ENCODE measurements around the gene DIAPH1.

Gene DIAPH1

DNA sequence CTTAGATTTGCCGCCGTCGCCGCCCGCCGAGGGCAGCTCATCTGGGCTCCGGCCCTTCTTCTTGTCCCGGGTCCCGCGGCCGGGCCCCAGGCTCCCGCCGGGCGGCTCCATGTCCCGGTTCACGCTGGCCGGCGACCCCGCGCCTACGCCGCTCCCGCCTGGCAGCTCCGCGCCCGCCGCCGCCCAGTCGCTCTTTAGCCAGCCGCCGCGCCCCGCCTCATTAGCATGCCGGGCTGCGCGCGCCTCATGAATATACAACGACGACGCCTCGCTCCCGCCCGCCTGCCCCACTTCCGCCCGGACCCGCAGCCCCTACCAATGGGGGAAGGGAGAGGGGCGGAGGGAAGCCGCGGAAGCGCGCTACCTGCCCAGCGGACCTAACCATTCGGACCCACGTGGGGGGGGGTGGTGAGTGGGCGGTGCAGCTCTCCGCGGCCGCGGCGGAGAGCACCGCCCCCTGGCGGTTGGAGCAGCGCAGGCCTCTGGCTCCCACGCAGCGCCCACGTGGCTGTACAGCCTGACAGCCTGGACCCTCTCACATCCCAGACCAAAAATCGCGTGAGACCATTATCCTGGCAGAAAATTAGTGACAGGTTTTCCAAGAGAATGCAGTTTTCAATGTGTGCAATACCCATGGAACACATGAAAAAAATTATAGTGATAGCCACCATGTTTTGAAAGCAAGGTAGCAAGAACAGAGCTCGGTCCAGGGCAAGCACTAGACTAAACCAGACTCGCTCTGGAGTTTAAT lies at the start of gene DIAPH1:
Gene DIAPH1, minus strand, starts transcription at position 197 of the 751 bp plus-strand sequence. Its CDS starts 86 bp downstream, at position 111.
- Mint-ChIP-seq H3K27me3 (no peaks in the 10 kb centered on the region), H3K4me3 (peak within 1 kb of the TSS; percentile 97), H3K36me3 (ENCODE audit: insufficient read depth) (peaks cover 43% of the 10 kb centered on the region), H3K9me3 (no peaks in the 10 kb centered on the region), H3K27ac (ENCODE audit: low read depth) (peak within 1 kb of the TSS; percentile 86), H3K4me1 (peaks cover 35% of the 10 kb centered on the region)
- ATAC-seq (replicated peaks; ENCODE audit: extremely low read depth, poor library complexity, severe bottlenecking) (peak; percentile 91), DNase-seq (ENCODE audit: low spot score in 2 of 2) (peak; percentile 86 to 94)

DNA sequence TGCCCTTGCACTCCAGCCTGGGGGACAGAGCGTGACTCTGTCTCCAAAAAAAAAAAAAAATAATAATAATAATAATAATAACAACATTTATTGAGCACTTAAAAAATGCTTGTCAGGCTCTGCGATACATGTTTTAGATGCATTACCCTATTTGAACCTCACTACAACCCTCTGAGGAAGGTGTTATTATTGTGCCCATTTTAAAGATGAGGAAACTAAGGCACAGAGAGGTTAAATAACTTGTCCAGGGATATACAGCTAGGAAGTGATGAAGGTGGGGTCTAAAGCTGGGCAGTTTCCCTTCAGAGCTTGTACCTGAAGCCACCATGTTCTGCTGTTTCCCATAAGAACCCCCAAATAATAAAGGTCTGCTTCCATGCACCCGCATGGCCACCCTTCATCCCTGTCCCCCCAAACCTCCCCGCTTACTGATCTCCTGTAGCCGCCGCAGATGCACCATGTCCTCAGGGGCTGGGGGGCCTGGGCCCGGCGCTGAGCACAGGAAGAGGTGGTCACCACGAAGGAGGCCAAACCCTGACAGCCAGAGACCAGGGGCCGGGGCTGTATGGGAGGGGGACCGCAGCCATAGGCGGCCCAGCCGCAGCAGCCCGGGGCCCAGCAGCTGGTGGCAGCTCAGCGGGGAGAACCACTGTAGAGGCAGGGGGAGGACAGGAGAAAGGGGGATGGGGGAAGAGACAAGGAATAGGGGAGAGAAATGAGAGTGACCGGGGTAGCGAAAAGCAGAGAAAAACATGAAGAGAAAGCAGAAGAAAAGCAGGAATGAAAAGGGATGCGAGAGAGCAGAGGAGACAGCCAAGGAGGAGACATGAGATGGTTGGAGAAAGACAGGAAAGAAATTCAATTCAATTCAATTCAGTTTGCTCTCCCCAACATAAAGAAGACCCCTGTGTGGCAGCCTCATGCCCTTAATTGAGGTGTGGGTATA lies 47.5 kb upstream of the DIAPH1 start:
- Mint-ChIP-seq H3K27me3 (no peaks in the 10 kb centered on the region), H3K36me3 (ENCODE audit: insufficient read depth) (no peaks in the 10 kb centered on the region), H3K9me3 (no peaks in the 10 kb centered on the region), H3K4me1 (peaks cover 8% of the 10 kb centered on the region), H3K4me3 (no peak overlapping the region), H3K27ac (ENCODE audit: low read depth) (no peak overlapping the region)
- no peak for ATAC-seq (replicated peaks; ENCODE audit: extremely low read depth, poor library complexity, severe bottlenecking)
- no peak for DNase-seq (ENCODE audit: low spot score in 2 of 2)

DNA sequence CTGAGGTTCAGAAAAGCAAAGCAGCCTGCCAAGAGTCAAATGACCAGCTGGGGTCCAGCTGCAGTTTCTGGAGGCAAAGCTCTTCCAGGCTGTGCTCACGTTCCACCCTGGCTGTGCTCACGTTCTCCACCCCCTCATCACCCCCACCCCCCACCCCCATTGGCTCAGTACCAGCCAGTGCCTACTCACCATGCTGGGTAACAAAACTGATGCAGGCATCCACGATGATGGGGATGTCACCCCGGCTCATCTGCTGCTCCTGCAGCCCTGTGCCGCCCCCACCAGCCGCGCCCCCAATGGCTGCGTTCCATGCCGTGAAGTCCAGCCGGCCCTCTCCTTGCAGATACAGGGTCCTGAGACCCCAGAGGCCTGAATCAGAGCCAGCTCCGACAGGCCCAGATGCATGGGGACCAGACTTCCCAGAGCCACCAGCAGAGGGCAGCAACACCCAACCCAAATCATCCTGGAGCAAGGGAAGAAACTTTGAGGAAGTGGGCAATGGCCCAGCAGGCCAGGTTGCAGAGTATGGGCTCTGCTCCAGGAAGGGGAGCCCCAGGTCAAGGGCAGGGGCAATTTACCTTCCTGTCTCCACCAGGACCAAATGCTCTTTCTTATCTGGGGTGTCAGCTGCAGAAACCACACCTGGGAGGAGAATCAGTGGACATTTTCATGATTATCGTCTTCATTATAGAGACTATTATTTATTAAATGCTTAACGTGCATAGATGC lies 46.1 kb upstream of the DIAPH1 start:
- peaks cover 8% of the 10 kb centered on the region for H3K4me1 Mint-ChIP-seq
- H3K4me3 Mint-ChIP-seq: no peak overlapping the region
- DNase-seq (ENCODE audit: low spot score in 2 of 2): peak; percentile 43 to 70

DNA sequence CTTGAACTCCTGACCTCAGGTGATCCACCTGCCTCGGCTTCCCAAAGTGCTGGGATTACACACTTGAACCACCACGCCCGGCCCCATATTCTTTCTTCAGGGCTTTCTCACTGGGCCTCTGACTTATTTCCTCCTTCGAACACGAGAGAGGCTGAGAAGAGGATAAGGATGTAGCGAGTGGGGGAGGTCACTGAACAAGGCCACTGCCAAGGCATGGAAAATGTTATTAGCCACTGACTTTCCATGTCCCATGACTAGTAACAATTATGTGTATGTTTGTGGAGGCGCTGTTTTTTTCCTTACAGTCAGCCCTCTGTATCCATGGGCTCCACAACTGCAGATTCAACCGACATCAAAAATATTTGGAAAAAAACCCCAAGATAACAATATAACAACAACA lies 44.7 kb upstream of the DIAPH1 start:
- no peak for ATAC-seq (replicated peaks; ENCODE audit: extremely low read depth, poor library complexity, severe bottlenecking)
- Mint-ChIP-seq H3K27ac (ENCODE audit: low read depth) (no peak overlapping the region), H3K27me3 (no peaks in the 10 kb centered on the region), H3K9me3 (no peaks in the 10 kb centered on the region), H3K36me3 (ENCODE audit: insufficient read depth) (no peaks in the 10 kb centered on the region), H3K4me3 (no peak overlapping the region), H3K4me1 (peaks cover 4% of the 10 kb centered on the region)
- no peak for DNase-seq (ENCODE audit: low spot score in 2 of 2)

More for the DNA sequence above, 46.1 kb upstream of the DIAPH1 start:
- ATAC-seq (replicated peaks; ENCODE audit: extremely low read depth, poor library complexity, severe bottlenecking): peak; percentile 62
- Mint-ChIP-seq H3K36me3 (ENCODE audit: insufficient read depth) (no peaks in the 10 kb centered on the region), H3K9me3 (no peaks in the 10 kb centered on the region), H3K27ac (ENCODE audit: low read depth) (no peak overlapping the region), H3K27me3 (no peaks in the 10 kb centered on the region)

DNA sequence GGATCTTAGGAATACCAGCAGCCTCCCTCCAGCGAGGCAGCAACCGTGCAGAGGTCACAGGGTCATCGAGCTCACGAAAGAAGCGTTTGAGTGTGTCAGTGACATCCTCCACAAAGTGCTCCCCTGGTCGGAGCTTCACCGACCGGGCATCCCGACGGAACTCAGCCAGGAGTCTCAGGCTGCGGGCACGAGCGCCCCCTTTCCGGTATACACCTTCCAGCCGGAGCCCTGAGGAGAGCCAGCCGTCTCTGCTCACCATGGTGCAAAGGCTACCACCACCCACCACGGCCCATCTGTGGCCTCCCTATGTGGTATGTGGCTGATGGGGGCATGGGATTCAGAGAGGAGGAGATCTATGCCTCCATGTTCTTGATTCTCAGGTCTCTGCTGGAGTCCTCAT lies 43.2 kb upstream of the DIAPH1 start:
- DNase-seq (ENCODE audit: low spot score in 2 of 2) (no peak), ATAC-seq (replicated peaks; ENCODE audit: extremely low read depth, poor library complexity, severe bottlenecking) (no peak)
- Mint-ChIP-seq H3K4me3 (no peak overlapping the region), H3K27me3 (no peaks in the 10 kb centered on the region), H3K36me3 (ENCODE audit: insufficient read depth) (peaks cover 2% of the 10 kb centered on the region), H3K9me3 (no peaks in the 10 kb centered on the region), H3K4me1 (peaks cover 4% of the 10 kb centered on the region), H3K27ac (ENCODE audit: low read depth) (no peak overlapping the region)

DNA sequence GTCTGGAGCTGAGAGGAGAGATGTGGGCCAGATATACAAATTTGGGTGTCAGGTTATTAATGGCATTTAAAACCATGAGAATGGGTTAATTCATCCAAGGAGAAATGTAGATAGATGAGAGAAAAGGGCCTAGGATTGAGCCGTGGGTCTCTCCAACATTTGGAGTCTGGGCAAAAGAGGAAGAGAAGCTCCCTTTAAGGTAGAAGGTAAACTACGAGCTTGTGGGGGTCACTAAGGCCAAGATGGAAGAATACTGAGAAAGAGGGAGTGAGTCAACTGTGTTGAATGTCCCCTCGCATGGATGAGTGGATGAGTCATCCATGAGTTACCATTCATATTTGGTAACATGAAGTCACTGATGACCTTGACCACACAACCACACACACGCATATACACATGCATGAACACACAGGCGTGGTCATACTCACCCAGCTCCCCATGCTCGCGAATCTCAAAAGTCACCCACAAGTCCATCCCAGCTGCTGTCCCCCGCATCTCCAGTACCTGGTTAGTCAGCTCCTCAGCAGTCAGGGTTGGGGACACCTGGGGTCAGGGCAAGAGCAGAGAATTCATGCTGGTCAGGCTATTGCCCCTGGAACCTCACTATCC lies 39.2 kb upstream of the DIAPH1 start:
- Mint-ChIP-seq H3K27ac (ENCODE audit: low read depth) (no peak overlapping the region), H3K4me3 (no peak overlapping the region), H3K9me3 (no peaks in the 10 kb centered on the region), H3K27me3 (no peaks in the 10 kb centered on the region), H3K4me1 (no peaks in the 10 kb centered on the region), H3K36me3 (ENCODE audit: insufficient read depth) (peaks cover 2% of the 10 kb centered on the region)
- no peak for ATAC-seq (replicated peaks; ENCODE audit: extremely low read depth, poor library complexity, severe bottlenecking)
- no peak for DNase-seq (ENCODE audit: low spot score in 2 of 2)

DNA sequence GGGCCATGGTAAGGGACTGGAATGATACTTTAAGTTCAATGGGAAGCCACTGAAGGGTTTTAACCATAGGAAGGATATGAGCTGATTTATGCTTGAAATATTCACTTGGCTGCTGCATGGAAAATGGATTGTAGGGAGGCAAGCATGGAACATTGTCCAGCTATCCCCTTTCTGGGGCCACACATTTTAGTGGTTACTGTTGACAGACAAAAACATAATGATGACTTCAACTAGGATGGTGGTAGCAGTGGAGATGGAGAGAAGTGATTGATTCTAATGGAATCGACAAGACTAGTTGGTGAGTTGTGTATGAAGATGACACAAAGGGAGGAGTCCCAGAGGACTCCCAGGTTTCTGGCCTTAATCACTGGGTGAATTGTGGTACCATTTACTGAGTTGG lies 38.6 kb upstream of the DIAPH1 start:
- ATAC-seq (replicated peaks; ENCODE audit: extremely low read depth, poor library complexity, severe bottlenecking) (no peak), DNase-seq (ENCODE audit: low spot score in 2 of 2) (no peak)
- H3K27me3 Mint-ChIP-seq: no peaks in the 10 kb centered on the region
- peaks cover 4% of the 10 kb centered on the region for H3K36me3 Mint-ChIP-seq (ENCODE audit: insufficient read depth)
- H3K4me3 Mint-ChIP-seq: no peak overlapping the region
- H3K27ac Mint-ChIP-seq (ENCODE audit: low read depth): no peak overlapping the region
- H3K9me3 Mint-ChIP-seq: no peaks in the 10 kb centered on the region
- peaks cover 4% of the 10 kb centered on the region for H3K4me1 Mint-ChIP-seq

GRCh38 chr5:141656396-141656795 lies 37.6 kb upstream of the DIAPH1 start:
- Mint-ChIP-seq H3K4me1 (peaks cover 14% of the 10 kb centered on the region), H3K27me3 (no peaks in the 10 kb centered on the region), H3K36me3 (ENCODE audit: insufficient read depth) (peaks cover 8% of the 10 kb centered on the region), H3K4me3 (no peak overlapping the region), H3K9me3 (no peaks in the 10 kb centered on the region), H3K27ac (ENCODE audit: low read depth) (no peak overlapping the region)
- ATAC-seq (replicated peaks; ENCODE audit: extremely low read depth, poor library complexity, severe bottlenecking) (no peak), DNase-seq (ENCODE audit: low spot score in 2 of 2) (no peak)

DNA sequence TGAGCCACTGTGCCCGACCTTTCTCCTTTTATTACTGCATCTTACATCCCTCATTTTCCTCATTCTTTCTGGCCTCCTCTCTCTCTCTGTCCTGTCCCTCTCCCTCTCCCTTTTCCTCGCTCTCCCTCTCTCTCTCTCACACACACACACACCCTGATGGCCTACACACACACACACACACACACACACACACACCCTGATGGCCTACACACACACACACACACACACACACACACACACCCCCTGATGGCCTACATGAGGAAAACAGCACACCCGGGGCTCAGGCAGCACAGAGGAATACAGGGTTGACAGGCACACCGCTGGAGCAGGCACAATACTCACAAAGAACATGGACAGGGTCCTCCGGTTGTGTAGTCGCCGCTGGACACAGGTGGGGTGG lies 36.2 kb upstream of the DIAPH1 start:
- peaks cover 28% of the 10 kb centered on the region for H3K4me1 Mint-ChIP-seq
- peaks cover 10% of the 10 kb centered on the region for H3K36me3 Mint-ChIP-seq (ENCODE audit: insufficient read depth)
- H3K9me3 Mint-ChIP-seq: no peaks in the 10 kb centered on the region
- ATAC-seq (replicated peaks; ENCODE audit: extremely low read depth, poor library complexity, severe bottlenecking) (no peak), DNase-seq (ENCODE audit: low spot score in 2 of 2) (no peak)
- no peak overlapping the region for H3K4me3 Mint-ChIP-seq
- H3K27ac Mint-ChIP-seq (ENCODE audit: low read depth): no peak overlapping the region
- no peaks in the 10 kb centered on the region for H3K27me3 Mint-ChIP-seq

GRCh38 chr5:141654298-141654697 lies 35.5 kb upstream of the DIAPH1 start:
- Mint-ChIP-seq H3K27ac (ENCODE audit: low read depth) (no peak overlapping the region), H3K4me3 (no peak overlapping the region), H3K4me1 (peaks cover 35% of the 10 kb centered on the region), H3K27me3 (no peaks in the 10 kb centered on the region), H3K9me3 (no peaks in the 10 kb centered on the region), H3K36me3 (ENCODE audit: insufficient read depth) (peaks cover 10% of the 10 kb centered on the region)
- DNase-seq (ENCODE audit: low spot score in 2 of 2) (no peak), ATAC-seq (replicated peaks; ENCODE audit: extremely low read depth, poor library complexity, severe bottlenecking) (no peak)

DNA sequence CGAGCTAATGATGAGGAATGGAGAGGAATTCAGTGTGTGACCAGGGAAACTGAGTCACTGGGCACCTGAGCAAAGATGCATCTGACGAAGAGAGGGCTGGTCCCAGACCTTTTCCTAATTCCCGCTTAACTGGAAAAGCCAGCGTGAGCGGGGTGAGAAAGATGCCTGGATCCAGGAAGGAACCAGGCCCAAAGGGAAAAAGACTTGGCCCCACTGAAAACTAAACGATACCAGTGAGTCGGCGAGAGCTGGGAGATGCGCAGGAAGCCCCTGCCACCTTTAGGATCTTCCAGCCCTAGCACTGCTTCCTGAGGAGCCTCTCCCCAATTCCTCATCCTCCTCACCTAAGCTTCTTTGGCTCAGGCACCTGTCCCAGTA lies 32.9 kb upstream of the DIAPH1 start:
- H3K9me3 Mint-ChIP-seq: no peaks in the 10 kb centered on the region
- ATAC-seq (replicated peaks; ENCODE audit: extremely low read depth, poor library complexity, severe bottlenecking) (no peak), DNase-seq (ENCODE audit: low spot score in 2 of 2) (no peak)
- H3K4me1 Mint-ChIP-seq: peaks cover 50% of the 10 kb centered on the region
- H3K36me3 Mint-ChIP-seq (ENCODE audit: insufficient read depth): peaks cover 17% of the 10 kb centered on the region
- no peaks in the 10 kb centered on the region for H3K27me3 Mint-ChIP-seq
- H3K4me3 Mint-ChIP-seq: peak overlapping the region; percentile 89
- H3K27ac Mint-ChIP-seq (ENCODE audit: low read depth): peak overlapping the region; percentile 88
